HG03432 (cell line): ENCODE data around the gene PHLDB1.
"Not testable (repeated sequence)": the region's sequence is repeated elsewhere in the genome, so short reads cannot be mapped to it uniquely, and the experiment has no call there.

ENCODE experiments used
- ATAC-seq: cut with Tn5 transposase; IDR thresholded peaks from one replicate; pipeline ENCODE4 v1.9.1; 2021; ENCODE audit warnings: mild to moderate bottlenecking, moderate library complexity; ENCODE audit not compliant: unreplicated experiment

PHLDB1 gene

DNA sequence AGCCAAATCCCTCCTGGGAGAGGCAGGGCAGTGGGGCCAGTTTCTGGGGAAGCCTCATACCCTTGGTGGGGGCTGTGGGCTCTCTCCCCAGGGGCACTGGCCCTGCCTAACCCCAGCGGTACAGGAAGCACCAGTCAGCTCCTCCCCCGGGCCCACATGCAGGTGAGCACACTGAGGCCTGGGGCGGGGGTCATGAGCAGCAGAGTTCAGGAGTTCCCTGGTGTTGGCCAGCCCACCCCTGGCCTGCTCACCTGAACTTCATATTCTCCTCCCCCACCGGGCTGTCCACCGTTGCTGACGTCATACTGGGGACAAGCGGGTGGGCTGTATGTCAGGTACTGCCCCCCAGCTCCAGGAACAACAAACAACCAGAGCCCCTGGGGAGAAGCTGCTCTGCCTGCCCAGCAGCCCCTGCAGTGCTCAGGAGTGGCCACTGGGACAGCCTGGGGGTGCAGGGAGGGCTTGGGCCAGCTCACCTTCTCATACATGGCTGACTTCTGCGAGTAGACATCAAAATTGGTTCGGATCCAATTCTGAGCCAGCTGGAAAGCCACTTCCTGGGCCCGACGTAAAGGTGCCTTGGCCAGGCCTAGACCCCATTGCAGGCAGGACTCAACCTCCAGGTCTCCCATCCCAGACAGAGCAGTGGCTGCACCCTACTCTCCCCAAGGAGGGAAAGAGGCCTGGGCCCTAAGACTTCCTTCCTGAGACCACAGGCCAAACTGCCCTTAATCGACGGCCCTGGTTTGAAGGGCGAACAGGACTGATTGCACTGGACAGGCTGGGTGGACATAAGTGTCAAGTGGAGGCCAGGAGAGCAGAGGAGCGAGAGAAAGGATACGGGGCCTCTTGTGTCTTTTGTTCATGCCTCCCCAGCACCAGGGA, 51.3 kb downstream of the PHLDB1 start:
- no peak for ATAC-seq

DNA sequence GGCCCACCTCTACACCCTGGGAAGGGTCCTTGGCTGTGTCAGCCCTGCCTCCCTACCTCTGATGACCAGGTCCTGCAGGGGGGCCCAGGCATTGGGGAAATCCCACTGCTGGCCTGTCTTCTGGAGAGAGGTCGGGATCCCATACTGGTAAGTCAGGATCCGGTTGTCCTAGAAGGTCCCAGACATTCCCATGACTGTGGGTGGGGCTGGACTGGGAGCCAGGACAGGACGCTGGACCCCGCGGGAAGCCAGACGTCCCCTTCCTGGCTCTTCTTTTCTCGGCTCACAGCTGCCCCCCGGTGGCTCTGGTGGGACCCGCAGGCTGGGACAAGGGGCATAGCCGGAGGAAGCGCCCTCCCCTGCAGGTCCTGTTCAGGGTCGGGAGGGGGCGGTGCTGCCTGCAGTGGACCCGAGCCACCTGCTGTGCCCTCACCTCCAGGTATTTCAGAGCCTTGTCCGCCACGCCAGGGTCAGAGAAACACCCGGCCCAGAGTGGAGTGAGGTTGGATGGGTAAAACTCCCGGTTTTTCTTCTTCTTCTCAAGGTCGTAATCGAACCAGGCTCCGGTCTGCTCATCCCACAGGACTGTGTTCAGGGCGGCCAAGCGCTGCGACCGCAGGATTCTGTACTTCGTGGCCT, 52.0 kb downstream of the PHLDB1 start:
- peak; percentile 82 for ATAC-seq

GRCh38 chr11:118659953-118660680, 52.7 kb downstream of the PHLDB1 start:
- ATAC-seq = no peak

GRCh38 chr11:118660681-118661424, 53.4 kb downstream of the PHLDB1 start:
- ATAC-seq = no peak

GRCh38 chr11:118661425-118662301, 54.2 kb downstream of the PHLDB1 start:
- ATAC-seq = no peak

GRCh38 chr11:118662401-118663271, 55.2 kb downstream of the PHLDB1 start:
- ATAC-seq = no peak

- ATAC-seq = no peak
These were observed 56.0 kb downstream of the PHLDB1 start for GRCh38 chr11:118663381-118663780.

DNA sequence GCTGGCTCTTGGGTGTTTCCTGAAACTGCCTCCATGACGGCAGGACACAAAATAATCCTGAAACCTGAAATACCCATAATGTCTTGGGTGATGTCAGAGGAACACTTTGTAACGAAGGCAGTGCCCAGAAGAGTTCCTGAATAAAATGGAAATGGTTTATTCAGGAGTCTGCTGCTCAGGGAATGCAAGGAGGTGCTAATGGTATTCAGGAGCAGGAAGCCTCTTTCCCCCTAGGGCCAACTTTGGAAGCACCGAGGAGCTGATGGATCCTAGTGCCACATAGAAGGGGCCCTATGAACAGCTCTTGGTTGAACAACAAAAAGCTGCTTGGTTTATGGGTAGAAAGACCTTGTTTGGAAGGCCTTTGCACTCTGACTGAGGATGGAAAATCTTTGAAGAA, 56.5 kb downstream of the PHLDB1 start:
- no peak for ATAC-seq

DNA sequence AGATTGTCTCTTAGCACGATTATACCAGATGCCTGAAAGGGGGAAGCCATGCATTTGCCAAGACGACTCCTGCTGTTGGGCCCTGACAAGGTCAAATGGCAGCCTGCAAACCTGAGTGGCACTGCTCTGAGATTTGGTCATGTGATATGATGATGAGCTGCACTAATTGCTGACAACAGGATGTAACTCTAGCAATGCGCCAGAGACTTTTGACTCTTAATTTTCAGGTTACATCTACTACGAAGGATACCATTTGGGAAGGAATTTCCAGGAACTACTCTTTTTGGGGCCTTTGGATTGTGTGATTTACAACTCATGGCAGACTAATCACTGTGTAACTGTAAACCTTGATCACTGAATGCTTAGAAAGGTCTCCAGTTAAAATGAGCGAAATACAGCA, 59.0 kb downstream of the PHLDB1 start:
- ATAC-seq = no peak

- no peak for ATAC-seq
These were observed 62.6 kb downstream of the PHLDB1 start for GRCh38 chr11:118670063-118670462.

- no peak for ATAC-seq
These were observed 63.8 kb downstream of the PHLDB1 start for GRCh38 chr11:118671254-118671653.

GRCh38 chr11:118672846-118673245, 65.4 kb downstream of the PHLDB1 start:
- no peak for ATAC-seq

GRCh38 chr11:118673361-118674081, 66.1 kb downstream of the PHLDB1 start:
- ATAC-seq = no peak

DNA sequence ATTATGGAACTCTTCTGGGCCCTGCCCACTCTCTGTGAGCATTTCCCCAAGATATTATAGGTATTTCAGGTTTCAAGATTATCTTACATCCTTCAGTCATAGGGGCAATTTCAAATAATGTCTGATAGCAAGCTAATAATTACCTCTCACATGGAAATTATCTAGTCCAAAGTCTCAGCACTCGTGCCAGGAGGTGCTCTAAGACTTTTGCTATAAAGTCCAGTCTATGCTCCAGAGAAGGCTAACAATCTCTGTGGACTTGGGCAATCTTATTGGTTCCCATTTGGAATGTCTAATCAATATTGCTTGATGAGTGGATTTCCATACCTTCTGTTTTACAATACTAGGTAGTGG, 66.6 kb downstream of the PHLDB1 start:
- ATAC-seq = no peak

DNA sequence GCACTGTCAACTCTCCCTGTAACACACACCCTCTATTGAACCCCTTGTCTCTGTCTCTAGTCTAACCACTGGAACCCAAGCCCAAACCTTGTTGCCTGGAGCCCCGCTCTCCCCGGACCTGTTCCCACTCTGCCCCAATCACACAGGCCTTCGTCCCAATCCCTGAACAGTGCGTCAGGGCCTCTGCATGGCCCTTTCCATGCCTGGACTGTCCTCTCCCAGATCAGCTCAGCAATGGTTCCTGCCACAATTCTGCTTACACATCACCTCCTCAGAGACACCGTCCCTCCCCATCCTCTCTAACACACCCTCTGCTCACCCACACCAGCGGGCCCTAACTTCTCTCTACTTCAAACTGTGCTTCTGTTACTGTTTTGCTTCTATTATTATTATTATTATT, 70.6 kb downstream of the PHLDB1 start:
- no peak for ATAC-seq

GRCh38 chr11:118678908-118679307, 71.5 kb downstream of the PHLDB1 start:
- not testable (repeated sequence) for ATAC-seq

DNA sequence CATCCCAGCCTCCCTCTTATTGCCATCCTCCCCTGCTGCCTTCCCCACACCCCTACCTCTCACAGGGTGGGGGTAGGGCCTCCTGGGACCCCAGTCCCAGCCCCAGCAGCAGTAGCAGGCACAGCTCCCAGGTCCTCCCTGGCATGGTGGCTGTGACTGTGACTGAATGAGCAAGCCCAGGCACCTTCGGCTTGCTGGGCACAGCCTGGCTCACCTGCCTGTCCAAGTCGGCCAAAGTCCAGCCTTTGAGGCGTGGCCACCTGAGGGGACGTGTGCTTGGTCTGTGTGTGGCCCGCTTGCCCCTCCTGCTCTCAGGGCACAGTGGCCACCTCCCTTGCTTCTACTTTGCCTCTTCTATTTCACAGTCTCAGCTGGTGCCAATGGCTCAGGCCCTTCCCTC, 72.1 kb downstream of the PHLDB1 start, which contains the start of gene TREH:
TREH (minus strand) TSS at position 168 of the 400 bp plus-strand sequence; CDS start at position 145, 23 bp downstream.
- ATAC-seq = no peak

DNA sequence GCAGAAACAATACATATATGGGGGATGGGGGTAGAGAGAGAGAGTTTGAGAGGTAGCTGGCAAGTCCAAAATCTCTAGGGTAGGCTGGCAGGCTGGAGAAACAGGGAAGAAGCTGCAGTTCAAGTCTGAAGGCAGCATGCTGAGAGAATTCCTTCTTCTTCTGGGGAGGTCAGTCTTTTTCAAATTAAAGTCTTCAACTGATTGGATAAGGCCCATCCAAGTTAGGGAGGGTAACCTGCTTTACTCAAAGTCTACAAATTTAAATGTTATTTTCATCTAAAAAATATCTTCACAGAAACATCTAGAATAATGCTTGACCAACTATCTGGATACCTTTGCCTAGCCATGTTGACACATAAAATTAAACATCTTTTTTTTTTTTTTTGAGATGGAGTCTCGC, 75.0 kb downstream of the PHLDB1 start:
- no peak for ATAC-seq
